Skeletal muscle satellite cell (primary cell): ENCODE data around the gene KCNMB1.
A peak's percentile ranks its signal among the peaks of the same experiment; 100 is the strongest.

ENCODE experiments used
- H3K27me3 ChIP-seq: 2 replicates; pipeline ENCODE4 v1.7.0; 2013; ENCODE audit warnings: low read length; ENCODE audit not compliant: control insufficient read depth, insufficient read depth
- H3K36me3 ChIP-seq: 2 replicates; pipeline ENCODE4 v1.7.0; 2013; ENCODE audit warnings: mild to moderate bottlenecking, control low read depth, low read length; ENCODE audit not compliant: insufficient read depth
- H3K4me1 ChIP-seq: 2 replicates; pipeline ENCODE4 v1.7.0; 2013; ENCODE audit warnings: low read length; ENCODE audit not compliant: control insufficient read depth, insufficient read depth
- H3K4me2 ChIP-seq: 2 replicates; pipeline ENCODE4 v1.7.0; 2013; ENCODE audit warnings: mild to moderate bottlenecking, low read length
- H3K4me3 ChIP-seq: 2 replicates; pipeline ENCODE4 v1.7.0; 2013; ENCODE audit warnings: low read length
- H3K9ac ChIP-seq: 2 replicates; pipeline ENCODE4 v1.7.0; 2013; ENCODE audit warnings: mild to moderate bottlenecking, low read depth, low read length, moderate library complexity
- H3K9me3 ChIP-seq: replicated peaks from 2 replicates; pipeline ENCODE4 v1.7.0; 2013; ENCODE audit warnings: mild to moderate bottlenecking, control low read depth, low read length

Gene KCNMB1

GRCh38 chr5:170337045-170337733, 52.0 kb downstream of the KCNMB1 start:
- Histone ChIP-seq H3K4me3 (no peak overlapping the region), H3K9ac (no peak overlapping the region), H3K27me3 (no peaks in the 10 kb centered on the region), H3K4me2 (no peak overlapping the region), H3K9me3 (no peaks in the 10 kb centered on the region), H3K36me3 (no peaks in the 10 kb centered on the region), H3K4me1 (no peaks in the 10 kb centered on the region)

- H3K4me1 ChIP-seq = peaks cover 4% of the 10 kb centered on the region
- H3K4me3 ChIP-seq = no peak overlapping the region
- H3K4me2 ChIP-seq = no peak overlapping the region
- H3K36me3 ChIP-seq = no peaks in the 10 kb centered on the region
- no peaks in the 10 kb centered on the region for H3K27me3 ChIP-seq
- no peak overlapping the region for H3K9ac ChIP-seq
- H3K9me3 ChIP-seq = no peaks in the 10 kb centered on the region
These were observed 53.1 kb downstream of the KCNMB1 start for GRCh38 chr5:170336065-170336464.

GRCh38 chr5:170334626-170335025, 54.5 kb downstream of the KCNMB1 start:
- Histone ChIP-seq H3K4me3 (no peak overlapping the region), H3K36me3 (no peaks in the 10 kb centered on the region), H3K4me2 (no peak overlapping the region), H3K4me1 (peaks cover 4% of the 10 kb centered on the region), H3K9me3 (no peaks in the 10 kb centered on the region), H3K27me3 (no peaks in the 10 kb centered on the region), H3K9ac (no peak overlapping the region)

GRCh38 chr5:170333161-170333910, 55.8 kb downstream of the KCNMB1 start:
- Histone ChIP-seq H3K4me1 (peaks cover 4% of the 10 kb centered on the region), H3K36me3 (no peaks in the 10 kb centered on the region), H3K9ac (no peak overlapping the region), H3K4me3 (no peak overlapping the region), H3K4me2 (no peak overlapping the region), H3K9me3 (no peaks in the 10 kb centered on the region), H3K27me3 (no peaks in the 10 kb centered on the region)

GRCh38 chr5:170332058-170332457, 57.1 kb downstream of the KCNMB1 start:
- no peak overlapping the region for H3K4me3 ChIP-seq
- H3K27me3 ChIP-seq = no peaks in the 10 kb centered on the region
- no peak overlapping the region for H3K4me2 ChIP-seq
- H3K9me3 ChIP-seq = no peaks in the 10 kb centered on the region
- H3K36me3 ChIP-seq = no peaks in the 10 kb centered on the region
- H3K9ac ChIP-seq = no peak overlapping the region
- peaks cover 4% of the 10 kb centered on the region for H3K4me1 ChIP-seq

GRCh38 chr5:170330568-170331054, 58.6 kb downstream of the KCNMB1 start:
- H3K36me3 ChIP-seq = no peaks in the 10 kb centered on the region
- H3K27me3 ChIP-seq = peaks cover under 1% of the 10 kb centered on the region
- H3K4me1 ChIP-seq = peaks cover 4% of the 10 kb centered on the region
- no peak overlapping the region for H3K9ac ChIP-seq
- no peak overlapping the region for H3K4me3 ChIP-seq
- H3K4me2 ChIP-seq = peak overlapping the region; percentile 9
- no peaks in the 10 kb centered on the region for H3K9me3 ChIP-seq

- Histone ChIP-seq H3K27me3 (peaks cover 3% of the 10 kb centered on the region), H3K9ac (no peak overlapping the region), H3K4me1 (peaks cover 4% of the 10 kb centered on the region), H3K9me3 (no peaks in the 10 kb centered on the region), H3K4me3 (no peak overlapping the region), H3K36me3 (no peaks in the 10 kb centered on the region), H3K4me2 (no peak overlapping the region)
These were observed 59.6 kb downstream of the KCNMB1 start for GRCh38 chr5:170329524-170329923.

GRCh38 chr5:170327829-170328228, 61.3 kb downstream of the KCNMB1 start:
- Histone ChIP-seq H3K9ac (no peak overlapping the region), H3K4me2 (no peak overlapping the region)

GRCh38 chr5:170327168-170327567, 62.0 kb downstream of the KCNMB1 start:
- Histone ChIP-seq H3K9me3 (no peaks in the 10 kb centered on the region), H3K4me2 (no peak overlapping the region), H3K36me3 (no peaks in the 10 kb centered on the region), H3K9ac (no peak overlapping the region), H3K27me3 (peaks cover 3% of the 10 kb centered on the region), H3K4me1 (peaks cover 4% of the 10 kb centered on the region), H3K4me3 (no peak overlapping the region)

More at GRCh38 chr5:170327829-170328228, 61.3 kb downstream of the KCNMB1 start:
- H3K9me3 ChIP-seq = no peaks in the 10 kb centered on the region
- H3K4me1 ChIP-seq = peaks cover 4% of the 10 kb centered on the region
- H3K4me3 ChIP-seq = no peak overlapping the region
- no peaks in the 10 kb centered on the region for H3K36me3 ChIP-seq
- peaks cover 3% of the 10 kb centered on the region for H3K27me3 ChIP-seq
